ENCODE data around the gene METTL1. TPM values are rescaled to one million over a fixed set of nuclear protein-coding genes. Genes with fewer than 3 reads are reported as not detected.

METTL1 gene
- total and polyA plus RNA-seq, 9 of the 15 experiments (the other 6 are each of a cell fraction or from before 2014, with no cell fraction given), result 12.6 to 65.9 (median 39.2) TPM

DNA sequence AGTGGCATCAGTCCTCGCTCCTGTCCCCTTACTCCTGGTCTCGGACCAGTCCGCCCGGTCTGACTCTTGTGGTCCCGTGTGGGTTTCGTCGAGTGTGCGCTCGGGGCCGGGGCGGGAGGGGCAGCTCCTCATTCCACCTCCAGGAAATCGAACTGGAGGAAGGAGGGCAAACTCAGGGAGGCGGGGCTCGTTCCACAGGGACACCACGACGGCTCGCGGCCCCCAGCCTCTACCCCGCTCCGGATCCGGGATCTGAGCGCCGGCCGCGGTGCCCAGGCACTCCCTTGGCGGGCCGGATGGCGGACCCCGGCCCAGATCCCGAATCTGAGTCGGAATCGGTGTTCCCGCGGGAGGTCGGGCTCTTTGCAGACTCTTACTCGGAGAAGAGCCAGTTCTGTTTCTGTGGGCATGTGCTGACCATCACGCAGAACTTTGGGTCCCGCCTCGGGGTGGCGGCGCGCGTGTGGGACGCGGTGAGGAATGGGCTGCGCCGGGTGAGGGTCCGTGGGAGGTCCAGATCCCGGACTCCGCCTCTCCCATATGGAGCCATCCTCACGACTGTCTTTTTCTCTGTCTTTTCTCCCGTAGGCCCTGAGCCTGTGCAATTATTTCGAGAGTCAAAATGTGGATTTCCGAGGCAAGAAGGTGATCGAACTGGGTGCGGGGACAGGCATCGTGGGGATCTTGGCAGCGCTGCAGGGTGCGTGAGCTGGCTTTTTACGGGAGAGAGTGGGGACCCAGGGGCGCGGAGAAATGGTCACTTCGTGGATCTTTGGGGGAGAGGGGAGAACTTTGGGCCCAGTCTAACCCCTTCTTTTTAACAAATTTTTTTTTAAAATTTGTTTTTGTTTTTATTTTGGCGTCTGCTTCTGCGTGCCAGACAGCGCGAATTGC lies 771 bp upstream of the METTL1 start, which contains the start of gene EEF1AKMT3 (continued):
- TF ChIP-seq NEUROD1 (IDR thresholded peaks at IDR 0.05; ENCODE audit: borderline replicate concordance, low read depth, low read length, partially characterized antibody) (no peak), RAD51 (IDR thresholded peaks at IDR 0.05; ENCODE audit: borderline replicate concordance, low read depth) (no peak), HOXB6 (CRISPR knock-in tag; IDR thresholded peaks at IDR 0.05; ENCODE audit: borderline replicate concordance) (no peak), ZNF79 (CRISPR knock-in tag; IDR thresholded peaks at IDR 0.05; ENCODE audit: low read depth) (no peak), BRF1 (IDR thresholded peaks at IDR 0.05; ENCODE audit: borderline replicate concordance, extremely low read depth, insufficient read length) (no peak), FUS (optimal IDR thresholded peaks at IDR 0.05; ENCODE audit: low read depth, low read length) (no peak), NFXL1 (CRISPR knock-in tag; IDR thresholded peaks at IDR 0.05) (no peak), FOXK2 (conservative IDR thresholded peaks at IDR 0.05 in 1 of 2, IDR thresholded peaks at IDR 0.05 in 1 of 2; ENCODE audit: low read depth in 2 of 2) (no peak), ZNF133 (CRISPR knock-in tag; IDR thresholded peaks at IDR 0.05) (no peak), ZNF696 (CRISPR knock-in tag; conservative IDR thresholded peaks at IDR 0.05) (no peak), ESRRA (IDR thresholded peaks at IDR 0.05; ENCODE audit: borderline replicate concordance, low read depth) (0 out of 2 replicates have a peak, but pooled peaks have one; percentile 2), SAP30 (IDR thresholded peaks at IDR 0.05; ENCODE audit: borderline replicate concordance, insufficient read depth, low read depth, low read length, poor library complexity, severe bottlenecking) (no peak), TAF7 (tag; IDR thresholded peaks at IDR 0.05) (0 out of 2 replicates have a peak, but pooled peaks have one; percentile 31)
- TF ChIP-seq, protein P1, sequence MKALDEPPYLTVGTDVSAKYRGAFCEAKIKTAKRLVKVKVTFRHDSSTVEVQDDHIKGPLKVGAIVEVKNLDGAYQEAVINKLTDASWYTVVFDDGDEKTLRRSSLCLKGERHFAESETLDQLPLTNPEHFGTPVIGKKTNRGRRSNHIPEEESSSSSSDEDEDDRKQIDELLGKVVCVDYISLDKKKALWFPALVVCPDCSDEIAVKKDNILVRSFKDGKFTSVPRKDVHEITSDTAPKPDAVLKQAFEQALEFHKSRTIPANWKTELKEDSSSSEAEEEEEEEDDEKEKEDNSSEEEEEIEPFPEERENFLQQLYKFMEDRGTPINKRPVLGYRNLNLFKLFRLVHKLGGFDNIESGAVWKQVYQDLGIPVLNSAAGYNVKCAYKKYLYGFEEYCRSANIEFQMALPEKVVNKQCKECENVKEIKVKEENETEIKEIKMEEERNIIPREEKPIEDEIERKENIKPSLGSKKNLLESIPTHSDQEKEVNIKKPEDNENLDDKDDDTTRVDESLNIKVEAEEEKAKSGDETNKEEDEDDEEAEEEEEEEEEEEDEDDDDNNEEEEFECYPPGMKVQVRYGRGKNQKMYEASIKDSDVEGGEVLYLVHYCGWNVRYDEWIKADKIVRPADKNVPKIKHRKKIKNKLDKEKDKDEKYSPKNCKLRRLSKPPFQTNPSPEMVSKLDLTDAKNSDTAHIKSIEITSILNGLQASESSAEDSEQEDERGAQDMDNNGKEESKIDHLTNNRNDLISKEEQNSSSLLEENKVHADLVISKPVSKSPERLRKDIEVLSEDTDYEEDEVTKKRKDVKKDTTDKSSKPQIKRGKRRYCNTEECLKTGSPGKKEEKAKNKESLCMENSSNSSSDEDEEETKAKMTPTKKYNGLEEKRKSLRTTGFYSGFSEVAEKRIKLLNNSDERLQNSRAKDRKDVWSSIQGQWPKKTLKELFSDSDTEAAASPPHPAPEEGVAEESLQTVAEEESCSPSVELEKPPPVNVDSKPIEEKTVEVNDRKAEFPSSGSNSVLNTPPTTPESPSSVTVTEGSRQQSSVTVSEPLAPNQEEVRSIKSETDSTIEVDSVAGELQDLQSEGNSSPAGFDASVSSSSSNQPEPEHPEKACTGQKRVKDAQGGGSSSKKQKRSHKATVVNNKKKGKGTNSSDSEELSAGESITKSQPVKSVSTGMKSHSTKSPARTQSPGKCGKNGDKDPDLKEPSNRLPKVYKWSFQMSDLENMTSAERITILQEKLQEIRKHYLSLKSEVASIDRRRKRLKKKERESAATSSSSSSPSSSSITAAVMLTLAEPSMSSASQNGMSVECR (CRISPR knock-in tag; IDR thresholded peaks at IDR 0.05), result no peak
- TF ChIP-seq, protein P2, sequence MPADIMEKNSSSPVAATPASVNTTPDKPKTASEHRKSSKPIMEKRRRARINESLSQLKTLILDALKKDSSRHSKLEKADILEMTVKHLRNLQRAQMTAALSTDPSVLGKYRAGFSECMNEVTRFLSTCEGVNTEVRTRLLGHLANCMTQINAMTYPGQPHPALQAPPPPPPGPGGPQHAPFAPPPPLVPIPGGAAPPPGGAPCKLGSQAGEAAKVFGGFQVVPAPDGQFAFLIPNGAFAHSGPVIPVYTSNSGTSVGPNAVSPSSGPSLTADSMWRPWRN (IDR thresholded peaks at IDR 0.05; ENCODE audit: low read depth), result no peak
- TF ChIP-seq, protein P3, sequence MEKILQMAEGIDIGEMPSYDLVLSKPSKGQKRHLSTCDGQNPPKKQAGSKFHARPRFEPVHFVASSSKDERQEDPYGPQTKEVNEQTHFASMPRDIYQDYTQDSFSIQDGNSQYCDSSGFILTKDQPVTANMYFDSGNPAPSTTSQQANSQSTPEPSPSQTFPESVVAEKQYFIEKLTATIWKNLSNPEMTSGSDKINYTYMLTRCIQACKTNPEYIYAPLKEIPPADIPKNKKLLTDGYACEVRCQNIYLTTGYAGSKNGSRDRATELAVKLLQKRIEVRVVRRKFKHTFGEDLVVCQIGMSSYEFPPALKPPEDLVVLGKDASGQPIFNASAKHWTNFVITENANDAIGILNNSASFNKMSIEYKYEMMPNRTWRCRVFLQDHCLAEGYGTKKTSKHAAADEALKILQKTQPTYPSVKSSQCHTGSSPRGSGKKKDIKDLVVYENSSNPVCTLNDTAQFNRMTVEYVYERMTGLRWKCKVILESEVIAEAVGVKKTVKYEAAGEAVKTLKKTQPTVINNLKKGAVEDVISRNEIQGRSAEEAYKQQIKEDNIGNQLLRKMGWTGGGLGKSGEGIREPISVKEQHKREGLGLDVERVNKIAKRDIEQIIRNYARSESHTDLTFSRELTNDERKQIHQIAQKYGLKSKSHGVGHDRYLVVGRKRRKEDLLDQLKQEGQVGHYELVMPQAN (IDR thresholded peaks at IDR 0.05; ENCODE audit: borderline replicate concordance), result 0 out of 2 replicates have a peak, but pooled peaks have one; percentile 22
- TF ChIP-seq, protein P4, sequence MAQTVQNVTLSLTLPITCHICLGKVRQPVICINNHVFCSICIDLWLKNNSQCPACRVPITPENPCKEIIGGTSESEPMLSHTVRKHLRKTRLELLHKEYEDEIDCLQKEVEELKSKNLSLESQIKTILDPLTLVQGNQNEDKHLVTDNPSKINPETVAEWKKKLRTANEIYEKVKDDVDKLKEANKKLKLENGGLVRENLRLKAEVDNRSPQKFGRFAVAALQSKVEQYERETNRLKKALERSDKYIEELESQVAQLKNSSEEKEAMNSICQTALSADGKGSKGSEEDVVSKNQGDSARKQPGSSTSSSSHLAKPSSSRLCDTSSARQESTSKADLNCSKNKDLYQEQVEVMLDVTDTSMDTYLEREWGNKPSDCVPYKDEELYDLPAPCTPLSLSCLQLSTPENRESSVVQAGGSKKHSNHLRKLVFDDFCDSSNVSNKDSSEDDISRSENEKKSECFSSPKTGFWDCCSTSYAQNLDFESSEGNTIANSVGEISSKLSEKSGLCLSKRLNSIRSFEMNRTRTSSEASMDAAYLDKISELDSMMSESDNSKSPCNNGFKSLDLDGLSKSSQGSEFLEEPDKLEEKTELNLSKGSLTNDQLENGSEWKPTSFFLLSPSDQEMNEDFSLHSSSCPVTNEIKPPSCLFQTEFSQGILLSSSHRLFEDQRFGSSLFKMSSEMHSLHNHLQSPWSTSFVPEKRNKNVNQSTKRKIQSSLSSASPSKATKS (CRISPR knock-in tag; IDR thresholded peaks at IDR 0.05), result no peak

Measured in K562 (cell line).